ENCODE measurements around the gene PDZD4. TPM values are rescaled to one million over a fixed set of nuclear protein-coding genes. Genes with fewer than 3 reads are reported as not detected.

Gene PDZD4
- total and polyA plus RNA-seq, 4 donors: 0.15 to 1.8 (median 0.69) TPM

GRCh38 chrX:153794897-153795816 lies 35.2 kb downstream of the PDZD4 start:
- peak overlapping the region; percentile 84 to 88 (median 87) for H3K4me3 ChIP-seq (ENCODE audit: low read depth in 1 of 3, low read length in 3 of 3)
- no peaks in the 10 kb centered on the region for H3K27me3 ChIP-seq (ENCODE audit: control insufficient read depth in 4 of 4, insufficient read depth in 4 of 4, low read length in 3 of 4)
- peak; percentile 34 for DNase-seq (ENCODE audit: low spot score)
- H3K9me3 ChIP-seq (ENCODE audit: control insufficient read depth in 4 of 4, low read length in 3 of 4): peaks cover 0 to 3% (median 2%) of the 10 kb centered on the region in 4 donors
- WGBS: 7% methylated on average over 47 of the region's 47 CpGs
- peak overlapping the region; percentile 72 to 86 for H3K27ac ChIP-seq (ENCODE audit: low read depth in 1 of 2, low read length in 2 of 2)
- peak overlapping the region; percentile 65 to 77 for H3K9ac ChIP-seq (ENCODE audit: low read depth in 1 of 2, low read length in 2 of 2)
- H3K36me3 ChIP-seq (ENCODE audit: control insufficient read depth in 4 of 4, insufficient read depth in 3 of 4, low read depth in 1 of 4, low read length in 3 of 4): peaks cover 0 to 16% (median 4%) of the 10 kb centered on the region in 4 donors
- peaks cover 8 to 25% (median 17%) of the 10 kb centered on the region in 4 donors for H3K4me1 ChIP-seq (ENCODE audit: control insufficient read depth in 4 of 4, insufficient read depth in 4 of 4, low read length in 3 of 4)
- TF ChIP-seq REST (IDR thresholded peaks at IDR 0.05): no peak
- no peak for TF ChIP-seq FOXA1 (IDR thresholded peaks at IDR 0.05)
- TF ChIP-seq CTCF (IDR thresholded peaks at IDR 0.05; ENCODE audit: low read depth, low read length, missing input control): no peak
- TF ChIP-seq HNF4G (IDR thresholded peaks at IDR 0.05): no peak
- no peak for TF ChIP-seq ZBTB33 (IDR thresholded peaks at IDR 0.05)
- TF ChIP-seq RXRA (IDR thresholded peaks at IDR 0.05): no peak
- no peak for TF ChIP-seq HNF4A (conservative IDR thresholded peaks at IDR 0.05)
- TF ChIP-seq GABPA (IDR thresholded peaks at IDR 0.05 in 1 of 2, conservative IDR thresholded peaks at IDR 0.05 in 1 of 2): no peak
- TF ChIP-seq RAD21 (IDR thresholded peaks at IDR 0.05): no peak
- TF ChIP-seq MAX (IDR thresholded peaks at IDR 0.05): no peak
- no peak for TF ChIP-seq YY1 (IDR thresholded peaks at IDR 0.05)
- TF ChIP-seq NR2F2 (IDR thresholded peaks at IDR 0.05): no peak
- TF ChIP-seq EGR1 (IDR thresholded peaks at IDR 0.05; ENCODE audit: low read depth in 2 of 2): no peak

Measured in liver (tissue), 9 donors.